H9 (cell line): ENCODE measurements around the gene OTOGL. TPM values are rescaled to one million over a fixed set of nuclear protein-coding genes. Genes with fewer than 3 reads are reported as not detected.

ENCODE experiments used
- DNase-seq: peaks from one replicate; pipeline ENCODE4 v3.0.0-alpha.2; 2017
- H2AFZ ChIP-seq: one replicate; pipeline ENCODE4 v1.6.1; 2013; ENCODE audit warnings: mild to moderate bottlenecking, low read length, control low read depth, moderate library complexity
- H2AK5ac ChIP-seq: 2 replicates; pipeline ENCODE4 v1.6.1; 2013; ENCODE audit warnings: low read length, control low read depth, mixed read lengths; ENCODE audit not compliant: insufficient read length
- H2BK120ac ChIP-seq: one replicate; pipeline ENCODE4 v1.6.1; 2013; ENCODE audit warnings: low read depth, mild to moderate bottlenecking, low read length, control low read depth, inconsistent platforms; ENCODE audit not compliant: poor library complexity, severe bottlenecking
- H2BK12ac ChIP-seq: 2 replicates; pipeline ENCODE4 v1.6.1; 2013; ENCODE audit warnings: low read length, control low read depth, mixed read lengths, low read depth; ENCODE audit not compliant: insufficient read length
- H2BK15ac ChIP-seq: 2 replicates; pipeline ENCODE4 v1.6.1; 2013; ENCODE audit warnings: low read depth, low read length, control low read depth
- H2BK20ac ChIP-seq: one replicate; pipeline ENCODE4 v1.6.1; 2013; ENCODE audit warnings: low read depth, mild to moderate bottlenecking, low read length, control low read depth, inconsistent platforms; ENCODE audit not compliant: poor library complexity, severe bottlenecking
- H2BK5ac ChIP-seq: 2 replicates; pipeline ENCODE4 v1.6.1; 2013; ENCODE audit warnings: low read length, control low read depth, mixed read lengths; ENCODE audit not compliant: insufficient read length
- H3K14ac ChIP-seq: 2 replicates; pipeline ENCODE4 v1.6.1; 2013; ENCODE audit warnings: low read length, control low read depth; ENCODE audit not compliant: insufficient read depth
- H3K18ac ChIP-seq: 2 replicates; pipeline ENCODE4 v1.6.1; 2013; ENCODE audit warnings: low read depth, mild to moderate bottlenecking, mixed read lengths, low read length, control low read depth; ENCODE audit not compliant: insufficient read length
- H3K23ac ChIP-seq: 2 replicates; pipeline ENCODE4 v1.6.1; 2013; ENCODE audit warnings: low read length, control low read depth, mixed read lengths, low read depth; ENCODE audit not compliant: insufficient read length
- H3K23me2 ChIP-seq: 2 replicates; pipeline ENCODE4 v1.6.1; 2013; ENCODE audit warnings: low read depth, mild to moderate bottlenecking, mixed read lengths, low read length, control low read depth; ENCODE audit not compliant: insufficient read length, poor library complexity, severe bottlenecking
- H3K27ac ChIP-seq: 2 replicates; pipeline ENCODE4 v1.5.1; 2013; ENCODE audit warnings: low read length, control low read depth, mixed read lengths, low read depth; ENCODE audit not compliant: insufficient read length
- H3K27me3 ChIP-seq: 2 replicates; pipeline ENCODE4 v1.6.1; 2013; ENCODE audit warnings: low read length, control low read depth, inconsistent platforms; ENCODE audit not compliant: insufficient read depth
- H3K4ac ChIP-seq: 2 replicates; pipeline ENCODE4 v1.6.1; 2013; ENCODE audit warnings: low read depth, mild to moderate bottlenecking, control low read depth, inconsistent platforms, low read length, moderate library complexity
- H3K4me1 ChIP-seq: 2 replicates; pipeline ENCODE4 v1.6.1; 2013; ENCODE audit warnings: low read length, control low read depth, inconsistent platforms; ENCODE audit not compliant: insufficient read depth
- H3K4me2 ChIP-seq: 2 replicates; pipeline ENCODE4 v1.6.1; 2013; ENCODE audit warnings: low read length, control low read depth, mixed read lengths; ENCODE audit not compliant: insufficient read length, insufficient read depth
- H3K56ac ChIP-seq: 2 replicates; pipeline ENCODE4 v1.6.1; 2013; ENCODE audit warnings: low read depth, mild to moderate bottlenecking, mixed read lengths, low read length, control low read depth; ENCODE audit not compliant: insufficient read length
- H3K79me1 ChIP-seq: 2 replicates; pipeline ENCODE4 v1.6.1; 2013; ENCODE audit warnings: low read depth, mild to moderate bottlenecking, moderate library complexity, low read length, control low read depth, inconsistent platforms; ENCODE audit not compliant: insufficient read depth, poor library complexity, severe bottlenecking
- H3K79me2 ChIP-seq: 2 replicates; pipeline ENCODE4 v1.6.1; 2013; ENCODE audit warnings: low read length, control low read depth, inconsistent platforms; ENCODE audit not compliant: insufficient read depth
- H3K9ac ChIP-seq: 2 replicates; pipeline ENCODE4 v1.6.1; 2013; ENCODE audit warnings: low read length, control low read depth, mixed read lengths; ENCODE audit not compliant: insufficient read length; ENCODE audit errors: extremely low read depth
- H3K9me3 ChIP-seq: one replicate; pipeline ENCODE4 v1.6.1; 2013; ENCODE audit warnings: low read depth, low read length, inconsistent platforms; ENCODE audit not compliant: control insufficient read depth
- H3T11ph ChIP-seq: one replicate; pipeline ENCODE4 v1.6.1; 2013; ENCODE audit warnings: mild to moderate bottlenecking, low read length, control low read depth, inconsistent platforms
- H4K20me1 ChIP-seq: one replicate; pipeline ENCODE4 v1.6.1; 2013; ENCODE audit not compliant: control insufficient read depth, insufficient read length, insufficient read depth
- H4K5ac ChIP-seq: 2 replicates; pipeline ENCODE4 v1.6.1; 2013; ENCODE audit warnings: low read depth, mild to moderate bottlenecking, mixed read lengths, low read length, control low read depth; ENCODE audit not compliant: insufficient read length
- H4K8ac ChIP-seq: replicated peaks from 2 replicates; pipeline ENCODE4 v1.6.1; 2013; ENCODE audit warnings: low read length, control low read depth, mixed read lengths, low read depth; ENCODE audit not compliant: insufficient read length
- H4K91ac ChIP-seq: 2 replicates; pipeline ENCODE4 v1.6.1; 2013; ENCODE audit warnings: low read depth, mild to moderate bottlenecking, moderate library complexity, mixed read lengths, low read length, control low read depth; ENCODE audit not compliant: insufficient read length
- H3K27ac Mint-ChIP-seq, 3 experiments: 2 replicates in 2 of 3; 3 replicates in 1 of 3; pipeline ENCODE4 v1.8.0; 2020 to 2021; ENCODE audit warnings: mixed read lengths in 3 of 3, mild to moderate bottlenecking in 1 of 3, moderate library complexity in 1 of 3
- H3K27me3 Mint-ChIP-seq: 2 replicates; pipeline ENCODE4 v1.8.0; 2021; ENCODE audit warnings: low read depth, mild to moderate bottlenecking, moderate library complexity, mixed read lengths
- H3K36me3 Mint-ChIP-seq, 3 experiments: 2 replicates in 2 of 3; 3 replicates in 1 of 3; pipeline ENCODE4 v1.8.0; 2020 to 2021; ENCODE audit warnings: low read depth in 3 of 3, mixed read lengths in 3 of 3; ENCODE audit not compliant: insufficient read depth in 1 of 3
- H3K4me1 Mint-ChIP-seq, 2 experiments: 2 replicates each; pipeline ENCODE4 v1.8.0; 2020; ENCODE audit warnings: mixed read lengths in 2 of 2
- H3K4me3 Mint-ChIP-seq, 2 experiments: 2 replicates in 1 of 2; 3 replicates in 1 of 2; pipeline ENCODE4 v1.8.0; 2020 to 2021; ENCODE audit warnings: mild to moderate bottlenecking in 2 of 2, mixed read lengths in 2 of 2, moderate library complexity in 1 of 2
- H3K9me3 Mint-ChIP-seq, 2 experiments: 2 replicates in 1 of 2; 3 replicates in 1 of 2; pipeline ENCODE4 v1.8.0; 2020; ENCODE audit warnings: mild to moderate bottlenecking in 2 of 2, mixed read lengths in 2 of 2, moderate library complexity in 1 of 2
- total RNA-seq: library from RNA; stranded (reverse); gene quantifications from 2 replicates; pipeline ENCODE4 v1.2.1, GENCODE V29; 2021
- TF ChIP-seq, protein P1 (sequence below): fragments of 200-600 bp; sonication (generic); conservative IDR thresholded peaks from 3 replicates; pipeline ENCODE4 v1.8.0; 2021; ENCODE audit warnings: antibody characterized with exemption, mild to moderate bottlenecking

Gene OTOGL
- total RNA-seq, 1 experiment from 2014 or later, result 0.11 TPM

DNA sequence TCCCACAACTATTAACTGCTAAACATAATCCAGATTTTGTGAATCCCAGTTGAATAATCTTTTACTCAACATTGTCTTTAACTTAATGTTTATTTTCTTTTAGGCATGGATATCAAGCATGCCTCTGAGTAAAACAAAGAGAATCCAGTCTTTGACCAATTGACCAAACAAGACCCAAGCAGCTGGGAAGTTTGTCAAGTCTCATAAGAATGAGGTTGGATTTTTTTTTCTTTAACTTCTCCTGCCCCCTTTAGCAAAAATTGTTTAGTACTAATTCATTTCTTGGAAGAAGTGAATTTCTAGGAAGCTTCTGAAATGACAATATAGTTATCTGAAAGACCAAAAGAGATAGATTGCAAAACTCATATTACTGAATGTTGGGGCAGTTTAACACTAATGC lies 89.9 kb downstream of the OTOGL start:
- Histone ChIP-seq H2BK12ac (no peak overlapping the region), H3K14ac (no peak overlapping the region), H3K4me1 (peaks cover 3% of the 10 kb centered on the region; the same call in 1 of the 2 replicates), H3K4me2 (no peak overlapping the region), H3K27ac (no peak overlapping the region), H3K18ac (no peak overlapping the region), H3K23ac (no peak overlapping the region), H3K4ac (no peak overlapping the region), H3T11ph (no peak overlapping the region), H2BK20ac (no peak overlapping the region), H4K8ac (no peak overlapping the region), H3K9ac (no peak overlapping the region), H4K5ac (no peak overlapping the region), H3K56ac (no peak overlapping the region), H3K23me2 (no peaks in the 10 kb centered on the region), H4K91ac (no peak overlapping the region), H3K9me3 (no peaks in the 10 kb centered on the region), H2BK15ac (no peak overlapping the region), H2AFZ (no peak overlapping the region), H2BK120ac (no peak overlapping the region), H3K79me2 (no peaks in the 10 kb centered on the region), H3K27me3 (no peaks in the 10 kb centered on the region), H3K79me1 (no peaks in the 10 kb centered on the region), H2BK5ac (no peak overlapping the region), H2AK5ac (no peak overlapping the region), H4K20me1 (no peaks in the 10 kb centered on the region)
- no peak overlapping the region for H3K4me3 Mint-ChIP-seq
- H3K9me3 Mint-ChIP-seq, result no peaks in the 10 kb centered on the region
- TF ChIP-seq, protein P1, sequence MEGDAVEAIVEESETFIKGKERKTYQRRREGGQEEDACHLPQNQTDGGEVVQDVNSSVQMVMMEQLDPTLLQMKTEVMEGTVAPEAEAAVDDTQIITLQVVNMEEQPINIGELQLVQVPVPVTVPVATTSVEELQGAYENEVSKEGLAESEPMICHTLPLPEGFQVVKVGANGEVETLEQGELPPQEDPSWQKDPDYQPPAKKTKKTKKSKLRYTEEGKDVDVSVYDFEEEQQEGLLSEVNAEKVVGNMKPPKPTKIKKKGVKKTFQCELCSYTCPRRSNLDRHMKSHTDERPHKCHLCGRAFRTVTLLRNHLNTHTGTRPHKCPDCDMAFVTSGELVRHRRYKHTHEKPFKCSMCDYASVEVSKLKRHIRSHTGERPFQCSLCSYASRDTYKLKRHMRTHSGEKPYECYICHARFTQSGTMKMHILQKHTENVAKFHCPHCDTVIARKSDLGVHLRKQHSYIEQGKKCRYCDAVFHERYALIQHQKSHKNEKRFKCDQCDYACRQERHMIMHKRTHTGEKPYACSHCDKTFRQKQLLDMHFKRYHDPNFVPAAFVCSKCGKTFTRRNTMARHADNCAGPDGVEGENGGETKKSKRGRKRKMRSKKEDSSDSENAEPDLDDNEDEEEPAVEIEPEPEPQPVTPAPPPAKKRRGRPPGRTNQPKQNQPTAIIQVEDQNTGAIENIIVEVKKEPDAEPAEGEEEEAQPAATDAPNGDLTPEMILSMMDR, result no peak
- H3K36me3 Mint-ChIP-seq, result no peaks in the 10 kb centered on the region
- H3K27ac Mint-ChIP-seq, result no peak overlapping the region
- no peaks in the 10 kb centered on the region for H3K27me3 Mint-ChIP-seq
- no peak for DNase-seq
- H3K4me1 Mint-ChIP-seq, result peaks cover 12% of the 10 kb centered on the region in 2 experiments
